NCI-H446 (cell line): ENCODE measurements around the gene FERMT3.

ENCODE experiments used
- DNase-seq, 2 experiments: peaks; one replicate each; lab custom pipeline; 2025; lab: John Stamatoyannopoulos, UW

Gene FERMT3

GRCh38 chr11:64264371-64264852, 57.9 kb downstream of the FERMT3 start:
- DNase-seq = no peak

DNA sequence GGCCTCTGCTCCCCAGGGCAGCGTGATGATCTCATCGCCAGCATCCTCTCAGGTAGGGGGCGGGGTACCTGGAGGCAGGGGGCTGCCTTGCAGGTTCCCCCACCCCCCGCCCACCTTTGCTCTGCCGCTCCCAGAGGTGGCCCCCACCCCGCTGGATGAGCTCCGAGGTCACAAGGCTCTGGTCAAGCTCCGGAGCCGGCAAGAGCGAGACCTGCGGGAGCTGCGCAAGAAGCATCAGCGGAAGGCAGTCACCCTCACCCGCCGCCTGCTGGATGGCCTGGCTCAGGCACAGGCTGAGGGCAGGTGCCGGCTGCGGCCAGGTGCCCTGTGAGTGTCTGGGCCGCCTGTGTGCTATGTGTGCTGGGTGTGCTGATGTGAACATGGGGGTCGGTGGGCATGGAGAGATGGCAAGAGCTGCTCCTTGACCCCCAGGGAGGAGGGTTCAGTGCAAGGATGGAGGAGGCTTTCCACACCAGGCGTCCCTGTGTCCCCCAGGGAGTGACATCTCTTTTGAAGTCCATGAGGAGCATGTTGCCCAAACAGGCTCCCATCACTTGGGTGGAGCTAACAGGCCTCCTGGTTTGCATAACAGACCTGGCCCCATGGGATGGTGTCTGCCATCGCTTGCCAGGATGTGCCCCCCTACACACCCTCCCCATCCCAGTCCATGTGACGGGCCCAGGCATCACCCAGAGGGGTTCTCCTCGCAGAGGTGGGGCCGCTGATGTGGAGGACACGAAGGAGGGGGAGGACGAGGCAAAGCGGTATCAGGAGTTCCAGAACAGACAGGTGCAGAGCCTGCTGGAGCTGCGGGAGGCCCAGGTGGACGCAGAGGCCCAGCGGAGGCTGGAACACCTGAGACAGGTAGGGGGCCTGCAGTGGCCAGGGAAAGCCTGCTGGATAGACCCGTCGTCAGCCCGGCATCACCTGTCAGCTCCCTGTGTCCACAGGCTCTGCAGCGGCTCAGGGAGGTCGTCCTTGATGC, 58.9 kb downstream of the FERMT3 start:
- DNase-seq = no peak

DNA sequence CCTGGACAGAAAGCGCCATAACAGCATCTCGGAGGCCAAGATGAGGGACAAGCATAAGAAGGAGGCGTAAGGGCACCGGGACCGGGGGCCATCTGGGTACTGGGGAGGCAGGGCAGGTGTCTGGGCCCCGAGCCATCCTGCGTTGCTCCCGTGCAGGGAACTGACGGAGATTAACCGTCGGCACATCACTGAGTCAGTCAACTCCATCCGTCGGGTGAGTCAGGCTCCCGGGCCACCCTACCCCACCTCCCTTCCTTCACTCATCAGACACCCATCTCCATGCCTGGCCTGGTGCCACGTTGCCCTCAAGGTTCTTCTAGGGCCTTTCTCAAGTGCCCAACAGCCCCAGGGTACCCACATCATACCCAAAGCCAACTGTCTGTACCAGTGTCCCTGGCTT, 59.8 kb downstream of the FERMT3 start:
- no peak for DNase-seq

DNA sequence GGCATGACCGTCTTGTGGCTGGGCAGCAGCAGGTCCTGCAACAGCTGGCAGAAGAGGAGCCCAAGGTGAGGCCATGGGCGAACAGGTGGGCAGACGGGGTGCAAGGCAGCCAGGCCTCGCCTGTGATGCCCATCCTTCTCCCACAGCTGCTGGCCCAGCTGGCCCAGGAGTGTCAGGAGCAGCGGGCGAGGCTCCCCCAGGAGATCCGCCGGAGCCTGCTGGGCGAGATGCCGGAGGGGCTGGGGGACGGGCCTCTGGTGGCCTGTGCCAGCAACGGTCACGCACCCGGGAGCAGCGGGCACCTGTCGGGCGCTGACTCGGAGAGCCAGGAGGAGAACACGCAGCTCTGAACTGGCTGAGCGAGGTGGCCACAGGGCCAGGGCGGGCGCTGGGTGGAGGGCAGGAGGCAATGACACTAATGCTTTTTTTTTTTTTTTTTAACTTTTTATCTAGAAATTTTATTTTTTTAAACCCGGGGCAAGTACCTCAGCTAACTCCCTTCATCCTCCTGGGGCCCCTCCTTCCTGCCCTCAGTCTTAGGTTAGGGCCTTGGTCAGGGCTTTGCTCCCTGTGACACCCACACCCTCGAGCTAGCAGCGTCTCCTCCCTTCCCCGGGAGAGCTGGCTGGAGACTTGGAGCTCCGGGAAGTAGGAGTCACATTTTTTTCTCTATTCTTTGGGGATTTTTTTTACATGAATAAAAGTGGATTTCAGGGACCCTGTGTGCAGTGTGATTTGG, 60.9 kb downstream of the FERMT3 start:
- DNase-seq = no peak

GRCh38 chr11:64268025-64268892, 61.7 kb downstream of the FERMT3 start:
- peak in 1 of 2 experiments; percentile 68 for DNase-seq

DNA sequence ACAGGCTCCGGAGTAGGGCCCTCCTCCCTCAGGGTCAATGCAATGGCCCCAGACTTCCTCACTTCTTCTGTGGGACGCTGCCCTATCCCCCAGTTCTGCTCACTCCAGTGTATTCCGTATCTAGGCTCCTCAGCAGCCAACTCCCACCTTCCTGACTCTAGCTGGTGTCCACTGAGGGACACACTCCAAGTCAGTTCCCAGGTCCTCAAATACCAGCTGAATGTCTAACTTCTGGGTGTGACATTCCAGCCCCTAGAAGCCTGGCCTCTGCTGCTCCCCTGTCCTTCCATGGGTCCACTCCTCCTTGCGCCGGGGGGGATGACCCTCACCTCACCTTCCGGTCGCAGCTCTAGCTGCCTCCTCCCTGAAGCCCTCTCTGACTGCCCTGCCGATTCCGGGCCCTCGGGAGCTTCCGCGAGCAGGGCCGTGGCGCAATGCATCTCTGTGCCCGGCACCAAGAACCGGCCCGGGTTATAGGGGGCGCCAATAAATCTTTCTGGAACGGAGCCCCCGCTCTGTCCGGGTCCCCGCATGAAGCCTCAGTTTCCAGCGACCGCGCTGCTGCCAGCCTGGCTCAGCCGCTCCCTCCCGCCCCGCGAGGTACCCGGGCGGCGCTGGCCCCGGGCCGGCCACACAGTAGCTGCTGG, 62.5 kb downstream of the FERMT3 start:
- no peak for DNase-seq

DNA sequence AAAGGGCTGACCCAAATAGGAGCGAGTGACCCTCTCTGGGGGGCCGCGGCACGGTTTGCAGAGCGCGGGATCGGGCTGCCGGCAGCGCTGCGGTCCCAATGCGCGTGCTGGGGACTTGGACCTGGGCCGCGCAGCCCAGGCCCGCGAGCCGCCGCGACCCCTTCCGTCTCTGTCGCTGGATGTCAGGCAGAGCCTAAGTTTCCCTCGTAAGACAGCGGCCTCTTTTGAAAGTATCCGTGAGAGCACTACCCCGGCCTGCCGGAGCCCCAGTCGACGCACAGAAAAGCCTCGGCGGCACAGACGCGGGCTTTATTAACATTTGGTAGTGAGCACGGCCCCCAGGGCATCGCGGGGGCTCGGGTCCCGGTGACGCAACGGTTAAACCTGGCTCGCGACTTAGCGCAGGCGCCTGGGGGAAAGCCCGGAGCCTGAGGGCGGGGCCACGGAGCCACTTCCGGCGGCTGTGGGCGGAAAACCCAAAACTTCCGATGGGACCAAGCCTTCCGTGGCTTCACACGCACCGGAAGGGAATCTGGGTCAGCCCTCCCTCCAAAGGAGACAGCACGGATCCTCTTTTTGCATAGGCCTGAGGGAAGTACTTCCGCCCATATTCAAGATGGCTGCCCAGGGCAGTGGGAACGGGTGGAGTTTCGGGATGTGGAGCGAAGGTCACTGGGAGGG, 63.2 kb downstream of the FERMT3 start:
- DNase-seq = peak; percentile 100
